Astrocyte of the spinal cord (primary cell): Measurements from ENCODE around the gene BTK.
A peak's percentile ranks its signal among the peaks of the same experiment; 100 is the strongest.

Source experiments
- DNase-seq: peaks from one replicate; pipeline ENCODE4 v3.0.0; 2011; ENCODE audit warnings: low read depth, low spot score
- H3K4me3 ChIP-seq: 2 replicates; pipeline ENCODE4 v1.5.1; 2011; ENCODE audit warnings: low read depth, mild to moderate bottlenecking, low read length, moderate library complexity
- in situ Hi-C: cut with HindIII; loops from 2 replicates; pipeline ENCODE4 v1.10.0; 2017; ENCODE audit warnings: low sequenced_read_pairs
- TF ChIP-seq, protein P1 (sequence below): IDR thresholded peaks from 2 replicates; pipeline ENCODE4 v1.5.1; 2012; ENCODE audit warnings: low read depth, mild to moderate bottlenecking, low read length, inconsistent platforms

Gene BTK

DNA sequence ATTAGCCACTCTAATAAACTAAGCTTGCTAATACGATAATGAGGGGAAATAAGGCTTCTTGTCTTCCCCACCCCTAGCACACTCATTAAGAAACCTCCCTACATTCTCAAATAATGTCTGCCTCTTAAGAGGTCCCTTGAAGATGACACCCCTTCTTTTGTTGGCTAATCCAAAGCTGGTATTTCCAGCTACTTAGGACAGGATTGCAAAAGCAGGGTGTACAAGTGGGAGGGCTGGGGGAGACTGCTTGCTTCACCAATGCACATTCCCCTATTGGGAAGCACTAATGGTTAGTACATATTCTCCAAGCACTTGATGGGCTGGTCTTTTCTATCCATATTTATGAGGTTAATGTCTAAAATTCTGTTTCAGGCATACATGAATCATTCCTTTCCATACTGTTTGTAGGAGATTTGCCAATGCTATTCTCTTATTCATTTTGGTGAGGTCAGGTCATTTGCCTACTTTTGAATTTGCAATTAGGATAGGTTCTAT is 20.6 kb downstream of the BTK start:
- in situ Hi-C loops: no loop called here
- DNase-seq: no peak
- TF ChIP-seq, protein P1, sequence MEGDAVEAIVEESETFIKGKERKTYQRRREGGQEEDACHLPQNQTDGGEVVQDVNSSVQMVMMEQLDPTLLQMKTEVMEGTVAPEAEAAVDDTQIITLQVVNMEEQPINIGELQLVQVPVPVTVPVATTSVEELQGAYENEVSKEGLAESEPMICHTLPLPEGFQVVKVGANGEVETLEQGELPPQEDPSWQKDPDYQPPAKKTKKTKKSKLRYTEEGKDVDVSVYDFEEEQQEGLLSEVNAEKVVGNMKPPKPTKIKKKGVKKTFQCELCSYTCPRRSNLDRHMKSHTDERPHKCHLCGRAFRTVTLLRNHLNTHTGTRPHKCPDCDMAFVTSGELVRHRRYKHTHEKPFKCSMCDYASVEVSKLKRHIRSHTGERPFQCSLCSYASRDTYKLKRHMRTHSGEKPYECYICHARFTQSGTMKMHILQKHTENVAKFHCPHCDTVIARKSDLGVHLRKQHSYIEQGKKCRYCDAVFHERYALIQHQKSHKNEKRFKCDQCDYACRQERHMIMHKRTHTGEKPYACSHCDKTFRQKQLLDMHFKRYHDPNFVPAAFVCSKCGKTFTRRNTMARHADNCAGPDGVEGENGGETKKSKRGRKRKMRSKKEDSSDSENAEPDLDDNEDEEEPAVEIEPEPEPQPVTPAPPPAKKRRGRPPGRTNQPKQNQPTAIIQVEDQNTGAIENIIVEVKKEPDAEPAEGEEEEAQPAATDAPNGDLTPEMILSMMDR: no peak
- no peak overlapping the region for H3K4me3 ChIP-seq

DNA sequence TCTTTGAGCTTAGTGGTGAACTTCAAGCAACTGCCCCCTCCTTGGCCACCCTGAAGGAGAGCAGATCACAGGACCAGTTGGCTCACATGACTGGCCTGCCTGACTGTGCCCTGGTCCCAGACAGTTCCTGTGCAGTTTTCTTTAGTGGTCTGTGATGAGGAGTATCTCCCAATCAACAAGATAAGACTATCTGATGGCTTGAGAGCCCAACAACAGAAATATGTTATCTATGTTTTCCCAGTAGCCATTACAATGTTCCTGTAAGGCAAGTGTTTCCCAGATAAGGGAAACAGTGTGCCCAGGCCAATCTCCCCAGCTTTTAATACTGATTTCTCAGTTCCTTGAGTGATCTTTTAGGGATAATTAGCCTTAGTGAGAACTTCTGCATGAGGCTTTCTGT is 23.2 kb downstream of the BTK start:
- TF ChIP-seq, protein P1: no peak
- H3K4me3 ChIP-seq: no peak overlapping the region
- DNase-seq: no peak
- in situ Hi-C loops: no loop called here

DNA sequence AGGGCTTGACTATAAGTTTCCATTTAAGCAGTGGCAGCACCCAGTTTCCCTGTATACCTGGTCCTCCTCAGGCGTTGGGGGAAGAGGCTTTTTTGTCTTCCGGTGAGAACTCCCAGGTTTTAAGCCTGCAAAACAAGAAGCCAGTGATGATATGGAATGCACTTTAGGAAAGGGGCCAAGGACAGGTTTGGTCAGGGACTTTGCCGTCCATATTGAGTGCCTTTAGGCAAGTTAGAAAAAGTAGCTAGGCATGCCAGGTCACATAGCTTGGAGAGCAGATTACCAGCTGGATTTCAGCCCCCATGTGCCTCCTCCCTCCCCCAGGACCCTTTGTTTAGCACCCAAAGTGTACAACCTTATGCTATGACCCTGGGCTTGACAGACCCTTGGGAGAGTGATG is 23.9 kb downstream of the BTK start:
- no peak for DNase-seq
- H3K4me3 ChIP-seq: no peak overlapping the region
- TF ChIP-seq, protein P1: no peak
- in situ Hi-C loops: no loop called here

DNA sequence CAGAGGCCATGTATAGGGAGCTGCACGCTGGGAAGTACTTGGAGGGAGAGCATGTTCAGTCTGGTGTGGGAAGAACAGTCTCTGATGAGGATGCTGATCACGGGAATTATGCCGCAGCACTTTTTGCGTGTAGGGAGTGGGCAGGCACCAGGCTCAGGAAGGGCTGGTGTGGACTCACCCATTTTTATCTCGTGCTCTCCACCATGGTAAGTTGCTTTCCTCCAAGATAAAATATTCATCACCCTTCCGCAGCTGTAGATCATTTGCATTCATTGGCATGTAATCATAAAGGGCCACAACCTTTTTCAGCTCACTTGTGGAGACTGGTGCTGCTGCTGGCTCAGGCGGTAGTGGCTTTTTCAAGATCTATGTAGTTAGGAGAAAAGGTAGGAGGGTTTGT is 25.6 kb downstream of the BTK start:
- in situ Hi-C loops: no loop called here
- TF ChIP-seq, protein P1: no peak
- no peak overlapping the region for H3K4me3 ChIP-seq
- no peak for DNase-seq

DNA sequence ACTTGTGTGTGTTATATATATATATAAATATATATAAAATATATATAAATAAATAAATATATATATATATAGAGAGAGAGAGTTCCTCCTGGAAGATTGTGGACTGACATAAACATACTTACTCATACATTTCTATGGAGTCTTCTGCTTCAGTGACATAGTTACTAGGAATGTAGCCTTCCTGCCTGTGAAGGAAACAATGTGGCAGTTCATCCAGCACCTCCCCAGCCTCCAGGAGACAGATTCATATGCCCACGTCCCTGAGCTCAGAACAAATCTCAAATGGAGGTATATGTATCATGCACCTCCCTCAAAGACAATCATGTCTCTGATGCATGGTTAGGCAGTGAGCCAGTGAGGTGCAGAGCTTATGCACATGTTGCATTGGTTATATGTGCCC is 26.0 kb downstream of the BTK start:
- in situ Hi-C loops: no loop called here
- H3K4me3 ChIP-seq: no peak overlapping the region
- TF ChIP-seq, protein P1: no peak
- no peak for DNase-seq

DNA sequence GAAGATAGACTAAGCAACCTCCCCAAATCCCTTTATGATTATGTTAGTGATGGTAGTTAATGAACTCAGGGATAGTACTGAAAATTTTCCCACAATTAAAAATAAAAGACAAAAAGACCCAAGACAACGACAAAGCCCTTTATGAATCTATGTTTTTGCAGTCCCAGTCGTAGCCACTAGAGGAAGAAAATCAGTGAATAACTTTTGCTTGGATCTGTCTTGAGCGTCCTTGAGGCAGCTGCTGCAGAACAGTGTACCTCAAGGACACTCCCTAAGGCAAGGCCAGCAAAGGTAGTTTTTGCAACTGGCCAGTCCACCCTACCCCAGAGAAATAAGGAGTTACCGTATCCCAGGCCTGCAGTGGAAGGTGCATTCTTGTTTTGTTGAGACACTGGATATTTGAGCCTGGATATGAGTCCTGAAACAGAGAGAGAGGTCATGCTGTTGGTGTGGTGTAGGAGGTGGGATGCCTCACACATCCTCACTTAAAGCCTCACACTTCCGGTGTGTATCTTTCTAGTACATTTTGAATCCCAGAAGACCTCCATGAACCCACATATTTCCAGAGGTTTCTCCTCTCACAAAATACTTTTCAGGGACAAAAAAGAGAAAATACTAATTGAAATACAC is 28.7 kb downstream of the BTK start:
- DNase-seq: no peak
- H3K4me3 ChIP-seq: no peak overlapping the region
- in situ Hi-C loops: no loop called here
- TF ChIP-seq, protein P1: peak; percentile 40
